ENCODE measurements around the gene NOP14. TPM values are rescaled to one million over a fixed set of nuclear protein-coding genes. Genes with fewer than 3 reads are reported as not detected.

The NOP14 gene
- polyA plus RNA-seq, 2 of the 4 experiments (the other 2 are of a cell fraction): 18.9 to 30.2 TPM

DNA sequence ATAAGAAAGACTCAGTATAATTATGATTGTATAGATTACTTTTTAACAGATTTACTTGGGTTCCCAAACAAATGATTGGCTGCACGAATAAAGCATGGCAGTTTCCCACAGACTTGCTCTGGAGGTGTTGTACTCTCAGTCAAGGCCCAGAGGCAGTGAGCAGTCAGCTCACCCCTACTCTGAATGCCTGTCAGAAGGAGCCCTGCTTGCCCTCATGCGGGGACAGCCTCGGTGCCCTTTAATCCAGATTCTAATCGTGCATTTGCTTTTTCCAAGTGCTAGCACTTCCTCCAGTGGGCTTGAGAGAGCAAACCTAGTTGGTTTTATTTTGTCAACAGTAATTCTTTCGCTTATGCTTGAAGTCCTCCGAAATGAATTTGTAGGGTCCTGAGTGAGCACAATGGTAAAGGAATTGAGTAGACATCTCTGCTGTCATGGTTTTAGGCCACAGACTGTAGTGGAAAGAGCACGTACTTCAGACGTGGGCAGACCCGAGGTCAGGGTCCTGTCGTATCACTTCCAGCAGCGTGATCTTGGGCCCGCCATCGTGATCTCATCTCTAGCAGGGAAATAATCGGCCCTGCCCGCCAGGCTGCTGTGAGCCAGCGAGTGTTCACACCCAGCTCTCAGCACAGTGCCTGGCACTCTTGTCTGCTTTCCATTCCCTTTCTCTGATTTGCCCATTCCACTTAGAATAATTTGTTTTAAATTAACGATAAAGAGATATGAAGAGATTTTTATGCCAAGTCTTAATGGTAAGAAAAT lies 48.4 kb upstream of the NOP14 start:
- 82% methylated on average over 17 of the region's 17 CpGs for WGBS (ENCODE audit: missing lambda C conversion rate)
- no peak overlapping the region for H3K27ac ChIP-seq
- no peak for FAIRE-seq

GRCh38 chr4:3010998-3011397 lies 47.8 kb upstream of the NOP14 start:
- no peak overlapping the region for H3K4me2 ChIP-seq
- H3K4me3 ChIP-seq: no peak overlapping the region
- WGBS (ENCODE audit: missing lambda C conversion rate): 86% methylated on average over 5 of the region's 5 CpGs
- FAIRE-seq (no peak), ATAC-seq (no peak), DNase-seq (ENCODE audit: low read depth in 1 of 2, low spot score in 1 of 2) (no peak)
- CTCF ChIA-PET: interaction anchor here (1.2 kb wide), 1 partner anchor 36 kb away, joined by 3 read pairs; no protein-coding TSS in a partner anchor
- H3K27ac ChIP-seq: no peak overlapping the region
- POLR2A ChIA-PET: no interaction called here
- no peaks in the 10 kb centered on the region for H3K4me1 ChIP-seq
- no peaks in the 10 kb centered on the region for H3K9me3 ChIP-seq
- TF ChIP-seq CBX8 (IDR thresholded peaks at IDR 0.05) (no peak), E2F6 (IDR thresholded peaks at IDR 0.05; ENCODE audit: borderline replicate concordance, low read depth) (no peak), CEBPB (IDR thresholded peaks at IDR 0.05) (no peak), HMGXB4 (CRISPR knock-in tag; IDR thresholded peaks at IDR 0.05; ENCODE audit: borderline replicate concordance) (no peak), JUN (IDR thresholded peaks at IDR 0.05) (no peak), RCOR1 (IDR thresholded peaks at IDR 0.05; ENCODE audit: low read depth, low read length) (no peak), ZFP36 (IDR thresholded peaks at IDR 0.05; ENCODE audit: borderline replicate concordance, partially characterized antibody) (no peak), HES2 (IDR thresholded peaks at IDR 0.05) (no peak), CBX2 (IDR thresholded peaks at IDR 0.05; ENCODE audit: borderline replicate concordance, low read depth) (no peak), CHD4 (IDR thresholded peaks at IDR 0.05; ENCODE audit: borderline replicate concordance) (no peak), TP53 (CRISPR knock-in tag; IDR thresholded peaks at IDR 0.05) (no peak), ATOH8 (CRISPR knock-in tag; IDR thresholded peaks at IDR 0.05; ENCODE audit: low read depth) (no peak), MAX (IDR thresholded peaks at IDR 0.05) (no peak), TFCP2L1 (CRISPR knock-in tag; IDR thresholded peaks at IDR 0.05) (no peak)
- TF ChIP-seq, protein P1, sequence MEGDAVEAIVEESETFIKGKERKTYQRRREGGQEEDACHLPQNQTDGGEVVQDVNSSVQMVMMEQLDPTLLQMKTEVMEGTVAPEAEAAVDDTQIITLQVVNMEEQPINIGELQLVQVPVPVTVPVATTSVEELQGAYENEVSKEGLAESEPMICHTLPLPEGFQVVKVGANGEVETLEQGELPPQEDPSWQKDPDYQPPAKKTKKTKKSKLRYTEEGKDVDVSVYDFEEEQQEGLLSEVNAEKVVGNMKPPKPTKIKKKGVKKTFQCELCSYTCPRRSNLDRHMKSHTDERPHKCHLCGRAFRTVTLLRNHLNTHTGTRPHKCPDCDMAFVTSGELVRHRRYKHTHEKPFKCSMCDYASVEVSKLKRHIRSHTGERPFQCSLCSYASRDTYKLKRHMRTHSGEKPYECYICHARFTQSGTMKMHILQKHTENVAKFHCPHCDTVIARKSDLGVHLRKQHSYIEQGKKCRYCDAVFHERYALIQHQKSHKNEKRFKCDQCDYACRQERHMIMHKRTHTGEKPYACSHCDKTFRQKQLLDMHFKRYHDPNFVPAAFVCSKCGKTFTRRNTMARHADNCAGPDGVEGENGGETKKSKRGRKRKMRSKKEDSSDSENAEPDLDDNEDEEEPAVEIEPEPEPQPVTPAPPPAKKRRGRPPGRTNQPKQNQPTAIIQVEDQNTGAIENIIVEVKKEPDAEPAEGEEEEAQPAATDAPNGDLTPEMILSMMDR (IDR thresholded peaks at IDR 0.05): no peak
- TF ChIP-seq, protein P2, sequence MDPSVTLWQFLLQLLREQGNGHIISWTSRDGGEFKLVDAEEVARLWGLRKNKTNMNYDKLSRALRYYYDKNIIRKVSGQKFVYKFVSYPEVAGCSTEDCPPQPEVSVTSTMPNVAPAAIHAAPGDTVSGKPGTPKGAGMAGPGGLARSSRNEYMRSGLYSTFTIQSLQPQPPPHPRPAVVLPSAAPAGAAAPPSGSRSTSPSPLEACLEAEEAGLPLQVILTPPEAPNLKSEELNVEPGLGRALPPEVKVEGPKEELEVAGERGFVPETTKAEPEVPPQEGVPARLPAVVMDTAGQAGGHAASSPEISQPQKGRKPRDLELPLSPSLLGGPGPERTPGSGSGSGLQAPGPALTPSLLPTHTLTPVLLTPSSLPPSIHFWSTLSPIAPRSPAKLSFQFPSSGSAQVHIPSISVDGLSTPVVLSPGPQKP (IDR thresholded peaks at IDR 0.05; ENCODE audit: low read depth, low read length): no peak

More for the DNA sequence above, 48.4 kb upstream of the NOP14 start:
- ChIA-PET CTCF (interaction anchor here (1.2 kb wide), 1 partner anchor 35 kb away, joined by 3 read pairs; no protein-coding TSS in a partner anchor), POLR2A (no interaction called here)
- DNase-seq (ENCODE audit: low read depth in 1 of 2, low spot score in 1 of 2): no peak
- Histone ChIP-seq H3K4me1 (no peaks in the 10 kb centered on the region), H3K4me3 (no peak overlapping the region), H3K4me2 (no peak overlapping the region), H3K9me3 (no peaks in the 10 kb centered on the region)
- ATAC-seq: no peak
- TF ChIP-seq NR3C1 (IDR thresholded peaks at IDR 0.05): no peak

Data from A549 (cell line).